GM23248 (cell line): Measurements from ENCODE around the gene PIP5K1C. TPM values are rescaled to one million over a fixed set of nuclear protein-coding genes. Genes with fewer than 3 reads are reported as not detected.

Source experiments
- DNase-seq: peaks from one replicate; pipeline ENCODE4 v3.0.0-alpha.2; 2015
- H2AFZ ChIP-seq: fragments of 200-600 bp; sonication (generic); 2 replicates; pipeline ENCODE4 v1.6.1; 2016; ENCODE audit warnings: antibody characterized with exemption
- H3F3A ChIP-seq: fragments of 200-600 bp; sonication (generic); 2 replicates; pipeline ENCODE4 v1.6.1; 2016; ENCODE audit warnings: mild to moderate bottlenecking, antibody characterized with exemption, mixed run types; ENCODE audit not compliant: insufficient read depth
- H3K27ac ChIP-seq: fragments of 200-600 bp; sonication (generic); 2 replicates; pipeline ENCODE4 v1.5.1; 2016; ENCODE audit warnings: mild to moderate bottlenecking
- H3K27me3 ChIP-seq: fragments of 200-600 bp; sonication (generic); replicated peaks from 2 replicates; pipeline ENCODE4 v1.6.1; 2016; ENCODE audit warnings: mild to moderate bottlenecking; ENCODE audit not compliant: insufficient read depth
- H3K36me3 ChIP-seq: fragments of 200-600 bp; sonication (generic); 2 replicates; pipeline ENCODE4 v1.6.1; 2016; ENCODE audit warnings: low read depth, mild to moderate bottlenecking
- H3K4me1 ChIP-seq: fragments of 200-600 bp; sonication (generic); 2 replicates; pipeline ENCODE4 v1.6.1; 2016; ENCODE audit warnings: mild to moderate bottlenecking; ENCODE audit not compliant: insufficient read depth
- H3K4me2 ChIP-seq: fragments of 200-600 bp; sonication (generic); one replicate; pipeline ENCODE4 v1.6.1; 2016; ENCODE audit warnings: mild to moderate bottlenecking; ENCODE audit not compliant: unreplicated experiment
- H3K4me3 ChIP-seq: fragments of 200-600 bp; sonication (generic); 2 replicates; pipeline ENCODE4 v1.5.1; 2016; ENCODE audit warnings: mild to moderate bottlenecking
- H3K79me2 ChIP-seq: fragments of 200-600 bp; sonication (generic); 2 replicates; pipeline ENCODE4 v1.6.1; 2016; ENCODE audit warnings: mild to moderate bottlenecking; ENCODE audit not compliant: insufficient read depth
- H3K9ac ChIP-seq: fragments of 200-600 bp; sonication (generic); 2 replicates; pipeline ENCODE4 v1.6.1; 2016; ENCODE audit warnings: mild to moderate bottlenecking
- H3K9me2 ChIP-seq: fragments of 200-600 bp; sonication (generic); 2 replicates; pipeline ENCODE4 v1.6.1; 2016; ENCODE audit warnings: mixed run types, mild to moderate bottlenecking, moderate library complexity; ENCODE audit not compliant: insufficient read depth
- H3K9me3 ChIP-seq: fragments of 200-600 bp; sonication (generic); one replicate; pipeline ENCODE4 v1.6.1; 2017; ENCODE audit warnings: low read depth
- H4K20me1 ChIP-seq: fragments of 200-600 bp; sonication (generic); 2 replicates; pipeline ENCODE4 v1.6.0; 2016; ENCODE audit not compliant: insufficient read depth
- EZH2 ChIP-seq: fragments of 200-600 bp; sonication (generic); IDR thresholded peaks from 2 replicates; pipeline ENCODE4 v1.6.1; 2018; ENCODE audit warnings: antibody characterized with exemption, mild to moderate bottlenecking; ENCODE audit not compliant: insufficient read depth, poor library complexity, severe bottlenecking
- EZH2phosphoT487 ChIP-seq: fragments of 200-600 bp; sonication (generic); IDR thresholded peaks from 2 replicates; pipeline ENCODE4 v1.6.1; 2018; ENCODE audit warnings: antibody characterized with exemption, moderate library complexity, mild to moderate bottlenecking, low read depth; ENCODE audit not compliant: insufficient read depth
- WGBS, 2 experiments: methylation state at CpG; one replicate each; pipeline ENCODE4 v1.1.6; 2015 to 2017; ENCODE audit warnings: low lambda C conversion rate in 2 of 2, low coverage in 1 of 2; ENCODE audit errors: missing lambda C conversion rate in 2 of 2; 5-methylcytosine and 5-hydroxymethylcytosine counted together
- in situ Hi-C: fragments of 300-500 bp; cut with MboI; formaldehyde crosslinking; loops from 2 replicates; pipeline ENCODE4 v1.15.0; 2020
- polyA plus RNA-seq: library from polyadenylated mRNA; unstranded; fragments of >200 nt; fragmentation: Nextera tagmentation; extraction: Ambion mirVana; gene quantifications from 2 replicates; pipeline ENCODE4 v1.2.1, GENCODE V29; 2016
- total RNA-seq: library from RNA; depleted of rRNA; stranded (reverse); fragments of >200 nt; shearing (Covaris generic); gene quantifications from 2 replicates; pipeline ENCODE4 v1.2.3, GENCODE V29; 2014

Gene PIP5K1C
- total and polyA plus RNA-seq, 2 experiments from 2014 or later = 31.2 to 34.0 TPM

- whole genome bisulfite sequencing, 2 experiments = 91 to 92% methylated on average over 35 to 39 of the region's 39 CpGs
- H3K27me3 ChIP-seq = no peaks in the 10 kb centered on the region
- no peak overlapping the region for H2AFZ ChIP-seq
- DNase-seq = no peak
- no peak overlapping the region for H3K9ac ChIP-seq
- H3K4me3 ChIP-seq = no peak overlapping the region
- no peak for TF ChIP-seq EZH2
- TF ChIP-seq EZH2phosphoT487 = no peak
- H3K79me2 ChIP-seq = no peaks in the 10 kb centered on the region
- no peaks in the 10 kb centered on the region; the same call in 1 of the 2 replicates for H3K36me3 ChIP-seq
- H4K20me1 ChIP-seq = no peaks in the 10 kb centered on the region
- no peak overlapping the region for H3K27ac ChIP-seq
- peaks cover 5% of the 10 kb centered on the region; the same call in 1 of the 2 replicates for H3F3A ChIP-seq
- in situ Hi-C loops = no loop called here
- peaks cover 12% of the 10 kb centered on the region for H3K4me1 ChIP-seq
- no peaks in the 10 kb centered on the region for H3K9me2 ChIP-seq
- H3K4me2 ChIP-seq = no peak overlapping the region
- no peaks in the 10 kb centered on the region for H3K9me3 ChIP-seq
These were observed 42.0 kb downstream of the PIP5K1C start for GRCh38 chr19:3658004-3658869.

GRCh38 chr19:3657395-3657769, 42.9 kb downstream of the PIP5K1C start:
- in situ Hi-C loops = no loop called here
- 98% methylated on average over 16 of the region's 16 CpGs for WGBS, 2 experiments
- Histone ChIP-seq H3F3A (peaks cover 5% of the 10 kb centered on the region; the same call in 1 of the 2 replicates), H3K4me1 (peaks cover 12% of the 10 kb centered on the region), H3K9ac (no peak overlapping the region), H3K79me2 (no peaks in the 10 kb centered on the region), H3K9me3 (no peaks in the 10 kb centered on the region), H3K27ac (no peak overlapping the region), H4K20me1 (no peaks in the 10 kb centered on the region), H2AFZ (no peak overlapping the region), H3K4me2 (no peak overlapping the region), H3K27me3 (no peaks in the 10 kb centered on the region), H3K4me3 (no peak overlapping the region), H3K9me2 (no peaks in the 10 kb centered on the region), H3K36me3 (no peaks in the 10 kb centered on the region; the same call in 1 of the 2 replicates)
- no peak for TF ChIP-seq EZH2phosphoT487
- DNase-seq = no peak

- no peaks in the 10 kb centered on the region; the same call in 1 of the 2 replicates for H3K36me3 ChIP-seq
- no peaks in the 10 kb centered on the region for H3K9me3 ChIP-seq
- H2AFZ ChIP-seq = no peak overlapping the region
- H4K20me1 ChIP-seq = no peaks in the 10 kb centered on the region
- H3K4me2 ChIP-seq = no peak overlapping the region
- no peak for DNase-seq
- in situ Hi-C loops = no loop called here
- no peaks in the 10 kb centered on the region for H3K79me2 ChIP-seq
- peaks cover 5% of the 10 kb centered on the region; the same call in 1 of the 2 replicates for H3F3A ChIP-seq
- H3K4me1 ChIP-seq = peaks cover 12% of the 10 kb centered on the region
- TF ChIP-seq EZH2phosphoT487 (no peak), EZH2 (no peak)
- no peak overlapping the region for H3K9ac ChIP-seq
- no peaks in the 10 kb centered on the region for H3K27me3 ChIP-seq
- no peaks in the 10 kb centered on the region for H3K9me2 ChIP-seq
- no peak overlapping the region for H3K4me3 ChIP-seq
- H3K27ac ChIP-seq = no peak overlapping the region
- WGBS, 2 experiments = 96% methylated on average over 19 of the region's 19 CpGs
These were observed 43.4 kb downstream of the PIP5K1C start for GRCh38 chr19:3656747-3657394.

- in situ Hi-C loops = no loop called here
- Histone ChIP-seq H3K9ac (peak overlapping the region; percentile 90; the same call in 1 of the 2 replicates), H3K4me3 (no peak overlapping the region), H3K27ac (peak overlapping the region; percentile 87), H3K79me2 (no peaks in the 10 kb centered on the region), H4K20me1 (no peaks in the 10 kb centered on the region), H3F3A (peaks cover 5% of the 10 kb centered on the region; the same call in 1 of the 2 replicates), H2AFZ (no peak overlapping the region), H3K27me3 (no peaks in the 10 kb centered on the region), H3K36me3 (no peaks in the 10 kb centered on the region; the same call in 1 of the 2 replicates), H3K9me2 (no peaks in the 10 kb centered on the region), H3K9me3 (no peaks in the 10 kb centered on the region), H3K4me2 (peak overlapping the region; percentile 8), H3K4me1 (peaks cover 12% of the 10 kb centered on the region)
- WGBS, 2 experiments = 79 to 88% methylated on average over 30 to 36 of the region's 36 CpGs
- peak; percentile 36 for DNase-seq
- TF ChIP-seq EZH2 (no peak), EZH2phosphoT487 (no peak)
These were observed 44.1 kb downstream of the PIP5K1C start for GRCh38 chr19:3656073-3656746.
